ENCODE measurements around the gene KLHL14. TPM values are rescaled to one million over a fixed set of nuclear protein-coding genes. Genes with fewer than 3 reads are reported as not detected.

Gene KLHL14
- total and polyA plus RNA-seq, 2 of the 13 experiments (the other 11 are each of a cell fraction or from before 2014, with no cell fraction given): 16.0 to 41.8 TPM

DNA sequence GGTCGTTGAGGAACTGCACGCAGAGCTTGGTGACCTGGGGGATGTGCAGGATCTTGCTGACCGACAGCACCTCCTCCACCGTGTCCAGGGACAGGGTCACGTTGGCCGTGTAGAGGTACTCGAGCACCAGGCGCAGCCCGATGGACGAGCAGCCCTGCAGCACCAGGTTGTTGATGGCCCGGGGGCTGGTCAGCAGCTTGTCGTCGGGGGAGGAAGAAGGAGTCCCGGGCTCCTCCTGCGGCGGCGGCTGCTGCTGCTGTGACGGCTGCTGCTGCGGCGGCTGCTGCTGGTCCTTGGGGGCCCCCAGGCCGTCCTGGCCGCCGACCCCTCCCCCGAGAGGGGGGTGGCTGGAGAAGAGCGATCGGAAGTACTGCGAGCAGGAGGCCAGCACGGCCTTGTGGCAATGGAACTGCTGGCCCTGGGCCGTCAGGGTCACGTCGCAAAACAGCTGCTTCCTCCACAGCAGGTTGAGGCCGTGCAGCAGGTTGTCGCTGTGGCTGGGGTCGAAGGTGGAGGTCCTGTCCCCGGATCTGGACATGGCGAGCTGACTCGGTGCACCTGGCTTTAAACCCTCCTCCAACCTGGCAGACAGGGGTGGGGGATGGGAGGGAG lies 2.7 kb downstream of the KLHL14 start (continued):
- TF ChIP-seq, protein P1, sequence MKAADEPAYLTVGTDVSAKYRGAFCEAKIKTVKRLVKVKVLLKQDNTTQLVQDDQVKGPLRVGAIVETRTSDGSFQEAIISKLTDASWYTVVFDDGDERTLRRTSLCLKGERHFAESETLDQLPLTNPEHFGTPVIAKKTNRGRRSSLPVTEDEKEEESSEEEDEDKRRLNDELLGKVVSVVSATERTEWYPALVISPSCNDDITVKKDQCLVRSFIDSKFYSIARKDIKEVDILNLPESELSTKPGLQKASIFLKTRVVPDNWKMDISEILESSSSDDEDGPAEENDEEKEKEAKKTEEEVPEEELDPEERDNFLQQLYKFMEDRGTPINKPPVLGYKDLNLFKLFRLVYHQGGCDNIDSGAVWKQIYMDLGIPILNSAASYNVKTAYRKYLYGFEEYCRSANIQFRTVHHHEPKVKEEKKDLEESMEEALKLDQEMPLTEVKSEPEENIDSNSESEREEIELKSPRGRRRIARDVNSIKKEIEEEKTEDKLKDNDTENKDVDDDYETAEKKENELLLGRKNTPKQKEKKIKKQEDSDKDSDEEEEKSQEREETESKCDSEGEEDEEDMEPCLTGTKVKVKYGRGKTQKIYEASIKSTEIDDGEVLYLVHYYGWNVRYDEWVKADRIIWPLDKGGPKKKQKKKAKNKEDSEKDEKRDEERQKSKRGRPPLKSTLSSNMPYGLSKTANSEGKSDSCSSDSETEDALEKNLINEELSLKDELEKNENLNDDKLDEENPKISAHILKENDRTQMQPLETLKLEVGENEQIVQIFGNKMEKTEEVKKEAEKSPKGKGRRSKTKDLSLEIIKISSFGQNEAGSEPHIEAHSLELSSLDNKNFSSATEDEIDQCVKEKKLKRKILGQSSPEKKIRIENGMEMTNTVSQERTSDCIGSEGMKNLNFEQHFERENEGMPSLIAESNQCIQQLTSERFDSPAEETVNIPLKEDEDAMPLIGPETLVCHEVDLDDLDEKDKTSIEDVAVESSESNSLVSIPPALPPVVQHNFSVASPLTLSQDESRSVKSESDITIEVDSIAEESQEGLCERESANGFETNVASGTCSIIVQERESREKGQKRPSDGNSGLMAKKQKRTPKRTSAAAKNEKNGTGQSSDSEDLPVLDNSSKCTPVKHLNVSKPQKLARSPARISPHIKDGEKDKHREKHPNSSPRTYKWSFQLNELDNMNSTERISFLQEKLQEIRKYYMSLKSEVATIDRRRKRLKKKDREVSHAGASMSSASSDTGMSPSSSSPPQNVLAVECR (CRISPR knock-in tag; IDR thresholded peaks at IDR 0.05; ENCODE audit: borderline replicate concordance): peak; percentile 63
- 0 out of 2 replicates have a peak, but pooled peaks have one; percentile 32 for TF ChIP-seq ZBED4 (CRISPR knock-in tag; IDR thresholded peaks at IDR 0.05; ENCODE audit: borderline replicate concordance)
- no peak; the same call in none of the 2 replicates for TF ChIP-seq PRMT3 (CRISPR knock-in tag; IDR thresholded peaks at IDR 0.05; ENCODE audit: borderline replicate concordance, low read depth)
- TF ChIP-seq ZNF577 (CRISPR knock-in tag; IDR thresholded peaks at IDR 0.05; ENCODE audit: borderline replicate concordance, low read depth): no peak
- peak; percentile 29; the same call in 1 of the 2 replicates for TF ChIP-seq ZNF710 (CRISPR knock-in tag; IDR thresholded peaks at IDR 0.05; ENCODE audit: borderline replicate concordance)
- TF ChIP-seq, protein P2, sequence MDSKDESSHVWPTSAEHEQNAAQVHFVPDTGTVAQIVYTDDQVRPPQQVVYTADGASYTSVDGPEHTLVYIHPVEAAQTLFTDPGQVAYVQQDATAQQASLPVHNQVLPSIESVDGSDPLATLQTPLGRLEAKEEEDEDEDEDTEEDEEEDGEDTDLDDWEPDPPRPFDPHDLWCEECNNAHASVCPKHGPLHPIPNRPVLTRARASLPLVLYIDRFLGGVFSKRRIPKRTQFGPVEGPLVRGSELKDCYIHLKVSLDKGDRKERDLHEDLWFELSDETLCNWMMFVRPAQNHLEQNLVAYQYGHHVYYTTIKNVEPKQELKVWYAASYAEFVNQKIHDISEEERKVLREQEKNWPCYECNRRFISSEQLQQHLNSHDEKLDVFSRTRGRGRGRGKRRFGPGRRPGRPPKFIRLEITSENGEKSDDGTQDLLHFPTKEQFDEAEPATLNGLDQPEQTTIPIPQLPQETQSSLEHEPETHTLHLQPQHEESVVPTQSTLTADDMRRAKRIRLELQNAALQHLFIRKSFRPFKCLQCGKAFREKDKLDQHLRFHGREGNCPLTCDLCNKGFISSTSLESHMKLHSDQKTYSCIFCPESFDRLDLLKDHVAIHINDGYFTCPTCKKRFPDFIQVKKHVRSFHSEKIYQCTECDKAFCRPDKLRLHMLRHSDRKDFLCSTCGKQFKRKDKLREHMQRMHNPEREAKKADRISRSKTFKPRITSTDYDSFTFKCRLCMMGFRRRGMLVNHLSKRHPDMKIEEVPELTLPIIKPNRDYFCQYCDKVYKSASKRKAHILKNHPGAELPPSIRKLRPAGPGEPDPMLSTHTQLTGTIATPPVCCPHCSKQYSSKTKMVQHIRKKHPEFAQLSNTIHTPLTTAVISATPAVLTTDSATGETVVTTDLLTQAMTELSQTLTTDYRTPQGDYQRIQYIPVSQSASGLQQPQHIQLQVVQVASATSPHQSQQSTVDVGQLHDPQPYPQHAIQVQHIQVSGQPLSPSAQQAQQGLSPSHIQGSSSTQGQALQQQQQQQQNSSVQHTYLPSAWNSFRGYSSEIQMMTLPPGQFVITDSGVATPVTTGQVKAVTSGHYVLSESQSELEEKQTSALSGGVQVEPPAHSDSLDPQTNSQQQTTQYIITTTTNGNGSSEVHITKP (CRISPR knock-in tag; IDR thresholded peaks at IDR 0.05; ENCODE audit: low read depth): no peak
- TF ChIP-seq SOX5 (CRISPR knock-in tag; IDR thresholded peaks at IDR 0.05; ENCODE audit: borderline replicate concordance): no peak
- no peak for TF ChIP-seq ZNF616 (CRISPR knock-in tag; IDR thresholded peaks at IDR 0.05; ENCODE audit: low read depth)
- TF ChIP-seq, protein P3, sequence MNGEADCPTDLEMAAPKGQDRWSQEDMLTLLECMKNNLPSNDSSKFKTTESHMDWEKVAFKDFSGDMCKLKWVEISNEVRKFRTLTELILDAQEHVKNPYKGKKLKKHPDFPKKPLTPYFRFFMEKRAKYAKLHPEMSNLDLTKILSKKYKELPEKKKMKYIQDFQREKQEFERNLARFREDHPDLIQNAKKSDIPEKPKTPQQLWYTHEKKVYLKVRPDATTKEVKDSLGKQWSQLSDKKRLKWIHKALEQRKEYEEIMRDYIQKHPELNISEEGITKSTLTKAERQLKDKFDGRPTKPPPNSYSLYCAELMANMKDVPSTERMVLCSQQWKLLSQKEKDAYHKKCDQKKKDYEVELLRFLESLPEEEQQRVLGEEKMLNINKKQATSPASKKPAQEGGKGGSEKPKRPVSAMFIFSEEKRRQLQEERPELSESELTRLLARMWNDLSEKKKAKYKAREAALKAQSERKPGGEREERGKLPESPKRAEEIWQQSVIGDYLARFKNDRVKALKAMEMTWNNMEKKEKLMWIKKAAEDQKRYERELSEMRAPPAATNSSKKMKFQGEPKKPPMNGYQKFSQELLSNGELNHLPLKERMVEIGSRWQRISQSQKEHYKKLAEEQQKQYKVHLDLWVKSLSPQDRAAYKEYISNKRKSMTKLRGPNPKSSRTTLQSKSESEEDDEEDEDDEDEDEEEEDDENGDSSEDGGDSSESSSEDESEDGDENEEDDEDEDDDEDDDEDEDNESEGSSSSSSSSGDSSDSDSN (CRISPR knock-in tag; IDR thresholded peaks at IDR 0.05): peak; percentile 83
- no peak for TF ChIP-seq MAFK (conservative IDR thresholded peaks at IDR 0.05 in 1 of 2, IDR thresholded peaks at IDR 0.05 in 1 of 2; ENCODE audit: low read length in 2 of 2)

Data from HepG2 (cell line).